GM12801 (cell line): ENCODE data around the gene ARPIN.

ENCODE experiments used
- TF ChIP-seq, protein P1 (sequence below): IDR thresholded peaks from one replicate; pipeline ENCODE4 v1.5.1; 2011; ENCODE audit warnings: control low read depth; ENCODE audit not compliant: insufficient read length; ENCODE audit errors: extremely low read depth

The ARPIN gene

GRCh38 chr15:89912674-89913396 lies at the start of gene ARPIN:
TSS of gene ARPIN (minus strand) at chr15:89912952. CDS start at chr15:89912835, 117 bp downstream.
- TF ChIP-seq, protein P1, sequence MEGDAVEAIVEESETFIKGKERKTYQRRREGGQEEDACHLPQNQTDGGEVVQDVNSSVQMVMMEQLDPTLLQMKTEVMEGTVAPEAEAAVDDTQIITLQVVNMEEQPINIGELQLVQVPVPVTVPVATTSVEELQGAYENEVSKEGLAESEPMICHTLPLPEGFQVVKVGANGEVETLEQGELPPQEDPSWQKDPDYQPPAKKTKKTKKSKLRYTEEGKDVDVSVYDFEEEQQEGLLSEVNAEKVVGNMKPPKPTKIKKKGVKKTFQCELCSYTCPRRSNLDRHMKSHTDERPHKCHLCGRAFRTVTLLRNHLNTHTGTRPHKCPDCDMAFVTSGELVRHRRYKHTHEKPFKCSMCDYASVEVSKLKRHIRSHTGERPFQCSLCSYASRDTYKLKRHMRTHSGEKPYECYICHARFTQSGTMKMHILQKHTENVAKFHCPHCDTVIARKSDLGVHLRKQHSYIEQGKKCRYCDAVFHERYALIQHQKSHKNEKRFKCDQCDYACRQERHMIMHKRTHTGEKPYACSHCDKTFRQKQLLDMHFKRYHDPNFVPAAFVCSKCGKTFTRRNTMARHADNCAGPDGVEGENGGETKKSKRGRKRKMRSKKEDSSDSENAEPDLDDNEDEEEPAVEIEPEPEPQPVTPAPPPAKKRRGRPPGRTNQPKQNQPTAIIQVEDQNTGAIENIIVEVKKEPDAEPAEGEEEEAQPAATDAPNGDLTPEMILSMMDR: no peak

DNA sequence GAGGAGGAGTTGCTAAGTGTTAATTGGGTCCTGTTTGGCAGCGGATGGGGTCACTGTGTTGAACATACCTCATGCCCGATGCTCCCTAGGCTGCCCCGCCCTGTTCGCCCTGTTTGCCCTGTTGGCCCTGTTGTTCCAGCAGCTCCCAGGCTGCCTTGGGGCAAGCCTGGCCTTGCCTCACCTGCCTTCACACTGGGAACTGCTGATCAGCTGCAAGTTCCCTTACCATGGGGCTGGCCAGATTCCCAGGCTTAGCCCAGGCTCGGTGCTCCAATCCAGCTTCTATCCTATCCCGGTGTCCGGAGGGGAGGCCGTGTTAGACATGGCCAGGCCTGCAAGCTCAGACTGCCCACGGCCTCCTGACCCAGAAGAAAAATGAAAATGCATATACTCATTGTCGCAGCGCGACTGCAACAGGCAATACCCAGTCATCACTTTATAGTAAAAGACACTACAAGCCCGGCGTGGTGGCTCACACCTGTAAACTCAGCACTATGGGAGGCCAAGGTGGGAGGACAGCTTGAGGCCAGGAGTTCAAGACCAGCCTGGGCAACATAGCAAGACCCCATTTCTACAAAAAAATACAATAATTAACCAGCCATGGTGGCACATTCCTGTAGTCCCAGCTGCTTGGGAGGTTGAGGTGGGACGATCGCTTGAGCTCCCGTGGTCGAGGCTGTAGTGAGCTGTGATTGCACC lies 45.5 kb upstream of the ARPIN start:
- TF ChIP-seq, protein P1: no peak

- TF ChIP-seq, protein P1: no peak
These were observed 41.8 kb upstream of the ARPIN start for GRCh38 chr15:89954541-89954940.

GRCh38 chr15:89948796-89949195 lies 36.0 kb upstream of the ARPIN start:
- TF ChIP-seq, protein P1: no peak

- TF ChIP-seq, protein P1: no peak
These were observed 34.6 kb upstream of the ARPIN start for GRCh38 chr15:89947385-89947784.

GRCh38 chr15:89946681-89947299 lies 34.0 kb upstream of the ARPIN start:
- TF ChIP-seq, protein P1: no peak

- TF ChIP-seq, protein P1: no peak
These were observed 27.2 kb upstream of the ARPIN start for GRCh38 chr15:89939910-89940309.
